GF-D8 (cell line): ENCODE measurements around the gene S100A13.
A peak's percentile ranks its signal among the peaks of the same experiment; 100 is the strongest.
"Not testable (repeated sequence)": the region's sequence is repeated elsewhere in the genome, so short reads cannot be mapped to it uniquely, and the experiment has no call there.

Experiments used
- DNase-seq: peaks from one replicate; lab custom pipeline; 2025; lab: John Stamatoyannopoulos, UW

S100A13 gene

DNA sequence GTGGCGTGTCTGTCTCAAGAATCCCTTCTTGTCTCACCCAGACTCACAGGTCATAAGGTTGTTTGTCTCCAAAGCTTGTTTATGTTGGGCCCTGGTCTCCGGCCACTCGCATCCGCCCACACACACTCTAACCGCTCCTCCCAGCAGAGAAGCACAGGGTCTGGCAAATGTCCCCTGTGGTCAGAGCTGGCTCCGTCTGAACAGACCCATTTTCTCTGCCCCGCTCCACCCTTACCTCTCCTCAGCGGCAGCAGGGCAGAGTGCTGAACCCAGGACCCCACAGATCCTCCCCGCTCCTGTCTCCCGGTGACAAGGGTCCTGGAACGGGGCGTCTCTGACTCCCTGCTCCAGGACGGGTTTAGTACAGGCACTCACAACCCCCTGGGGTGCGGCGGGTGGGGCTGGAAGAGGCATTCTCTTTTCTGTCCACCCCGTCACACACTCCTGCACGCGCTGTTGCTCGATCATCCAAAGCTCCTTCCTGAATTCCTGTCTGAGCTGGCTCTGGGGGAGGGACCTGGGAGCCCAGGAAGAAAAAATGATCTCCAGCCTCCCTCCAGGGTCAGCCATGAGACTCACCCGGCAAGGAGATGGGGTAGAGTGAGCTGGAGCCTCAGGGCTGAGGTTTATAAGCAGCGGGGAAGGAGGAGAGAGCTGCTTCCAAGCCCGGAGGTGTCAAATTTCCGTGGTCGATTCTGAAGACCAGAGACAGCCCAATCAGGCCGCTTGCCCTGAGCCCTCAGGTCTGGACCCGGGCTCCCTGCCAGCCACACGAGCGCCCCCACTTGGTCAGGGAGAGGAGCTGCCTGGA is at the start of gene S100A13:
S100A13 (minus strand) TSS at position 602 of the 811 bp plus-strand sequence. CDS start 1,033 bp downstream, outside the sequence.
- no peak for DNase-seq

DNA sequence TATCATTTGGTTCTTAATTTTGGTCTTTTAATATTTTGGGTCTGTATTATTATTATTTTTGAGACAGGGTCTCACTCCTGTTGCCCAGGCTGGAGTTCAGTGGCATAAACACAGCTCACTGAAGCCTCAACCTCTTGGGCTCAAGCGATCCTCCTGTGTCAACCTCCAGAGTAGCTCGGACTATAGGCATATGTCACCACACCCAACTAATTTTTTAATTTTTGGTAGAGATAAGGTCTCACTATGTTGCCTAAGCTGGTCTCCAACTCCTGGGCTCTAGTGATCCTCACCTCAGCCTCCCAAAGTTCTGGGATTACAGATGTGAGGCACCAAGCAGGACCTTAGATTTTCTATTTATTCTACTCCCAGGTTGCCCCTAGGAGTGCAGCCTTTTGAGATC is 46.2 kb upstream of the S100A13 start:
- DNase-seq, result no peak

DNA sequence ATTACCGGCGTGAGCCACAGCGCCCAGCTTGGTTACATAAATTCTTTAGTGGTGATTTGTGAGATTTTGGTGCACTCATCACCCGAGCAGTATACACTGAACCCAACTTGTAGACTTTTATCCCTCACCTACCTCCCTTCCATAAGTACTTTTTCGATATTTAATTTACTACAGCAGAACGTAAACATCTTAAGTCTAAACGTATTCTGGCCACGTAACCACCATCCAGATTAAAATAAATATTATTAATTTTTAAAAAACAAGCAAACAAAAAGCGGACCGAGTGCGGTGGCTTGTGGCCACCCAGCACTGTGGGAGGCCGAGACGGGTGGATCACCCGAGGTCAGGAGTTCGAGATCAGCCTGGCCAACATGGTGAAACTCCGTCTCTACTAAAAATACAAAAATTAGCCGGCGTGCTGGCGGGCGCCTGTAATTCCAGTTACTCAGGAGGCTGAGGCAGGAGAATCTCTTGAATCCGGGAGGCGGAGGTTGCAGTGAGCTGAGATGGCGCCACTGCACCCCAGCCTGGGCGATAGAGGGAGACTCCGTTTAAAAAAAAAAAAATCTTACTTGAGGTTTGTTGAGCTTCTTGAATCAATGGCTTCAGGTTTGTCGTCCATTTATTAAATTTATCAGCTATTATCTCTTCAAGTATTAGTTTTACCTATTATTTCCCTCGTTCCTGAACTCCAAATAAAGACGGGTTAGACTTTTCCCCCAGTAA is 44.5 kb upstream of the S100A13 start:
- peak; percentile 42 for DNase-seq

DNA sequence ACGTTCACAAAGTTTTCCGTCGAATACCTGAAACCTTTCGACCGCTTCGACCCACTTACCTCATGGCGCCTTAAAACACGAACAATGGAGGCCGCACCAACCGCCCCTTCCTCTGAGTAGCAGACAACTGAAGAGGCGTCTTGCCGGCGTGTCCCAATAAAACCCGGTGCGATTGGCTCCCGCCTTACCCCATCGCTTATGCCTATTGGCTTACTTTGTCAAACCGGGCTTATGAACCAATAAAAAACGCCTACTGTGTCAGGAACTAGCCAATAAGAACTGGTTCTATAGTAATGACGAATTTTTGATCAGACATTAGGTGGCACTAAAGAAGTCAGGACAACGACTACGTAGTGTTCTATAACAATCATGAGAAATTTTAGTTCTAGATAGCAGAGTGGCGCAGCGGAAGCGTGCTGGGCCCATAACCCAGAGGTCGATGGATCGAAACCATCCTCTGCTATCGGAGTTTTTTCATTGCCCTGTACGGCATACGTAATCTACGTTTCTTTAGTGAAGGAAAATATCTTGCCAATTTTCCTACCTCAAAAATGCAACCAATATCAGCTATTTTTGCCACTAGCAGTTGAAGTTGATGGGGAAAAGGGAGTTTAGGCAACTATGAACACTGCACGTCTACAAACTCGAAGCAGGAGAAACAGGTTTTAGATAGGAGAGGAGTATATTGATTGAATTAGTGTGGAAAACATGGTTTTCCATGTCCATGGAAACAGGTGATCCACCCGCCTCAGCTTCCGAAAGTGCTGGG is 43.7 kb upstream of the S100A13 start, which contains the start of gene ILF2:
ILF2 (minus strand) TSS at position 135 of the 769 bp plus-strand sequence; CDS start at position 64, 71 bp downstream.
- DNase-seq, result peak; percentile 99

DNA sequence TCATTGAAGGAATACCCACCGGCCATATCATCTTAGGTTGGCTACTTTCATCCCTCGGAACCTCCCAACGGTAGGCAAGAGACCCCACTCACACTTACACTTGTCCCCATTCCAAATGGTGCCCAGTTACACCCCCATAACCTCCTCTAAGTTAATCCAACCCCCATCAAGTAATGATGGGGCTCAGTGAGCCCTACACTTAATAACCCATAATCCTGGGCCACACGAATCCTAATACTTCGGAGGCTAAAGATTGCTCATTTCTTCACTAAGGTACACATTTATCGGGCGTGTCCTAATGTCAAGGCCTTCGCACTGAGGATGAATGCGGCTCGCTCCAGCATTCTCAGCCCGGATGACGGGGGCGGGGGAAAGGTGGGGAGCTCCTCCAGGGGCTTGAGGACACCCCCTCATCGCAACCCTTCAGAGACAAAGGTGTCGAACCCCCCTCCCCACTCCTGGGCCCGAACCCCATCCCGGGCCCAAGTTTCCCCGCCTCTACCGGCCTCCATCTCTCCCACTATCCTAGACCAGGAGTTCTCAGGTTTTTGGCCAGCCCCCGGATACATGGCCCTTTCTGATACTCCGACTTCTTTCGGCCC is 43.1 kb upstream of the S100A13 start:
- DNase-seq, result no peak

DNA sequence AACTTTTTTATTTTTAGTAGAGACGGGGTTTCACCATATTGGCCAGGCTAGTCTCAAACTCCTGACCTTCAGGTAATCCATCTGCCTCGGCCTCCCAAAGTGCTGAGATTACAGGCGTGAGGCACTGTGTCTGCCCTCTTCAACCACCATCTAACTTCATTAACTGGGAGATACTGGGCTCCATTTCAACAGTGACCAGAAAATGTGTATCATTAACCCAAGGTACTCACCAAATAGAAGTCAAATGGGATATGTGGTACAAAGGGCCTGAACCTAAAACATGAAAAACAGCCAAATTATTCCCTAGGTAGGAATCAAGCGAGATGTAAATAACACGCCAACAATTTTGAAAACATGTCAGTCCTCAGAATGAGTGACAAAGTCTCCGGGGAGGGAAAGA is 42.3 kb upstream of the S100A13 start:
- no peak for DNase-seq

DNA sequence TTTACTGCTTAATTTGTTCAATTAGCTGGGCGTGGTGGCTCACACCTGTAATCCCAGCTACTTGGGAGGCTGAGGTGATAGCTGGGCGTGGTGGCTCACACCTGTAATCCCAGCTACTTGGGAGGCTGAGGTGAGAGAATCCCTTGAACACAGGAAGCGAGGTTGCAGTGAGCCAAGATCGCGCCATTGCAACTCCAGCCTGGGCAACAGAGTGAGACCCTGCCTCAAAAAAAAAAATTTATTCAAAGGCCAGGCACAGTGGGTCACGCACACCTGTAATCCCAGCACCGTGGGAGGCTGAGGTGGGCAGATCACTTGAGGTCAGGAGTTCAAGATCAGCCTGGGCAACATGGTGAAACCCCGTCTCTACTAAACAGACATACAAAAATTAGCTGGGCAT is 41.4 kb upstream of the S100A13 start:
- DNase-seq, result not testable (repeated sequence)

DNA sequence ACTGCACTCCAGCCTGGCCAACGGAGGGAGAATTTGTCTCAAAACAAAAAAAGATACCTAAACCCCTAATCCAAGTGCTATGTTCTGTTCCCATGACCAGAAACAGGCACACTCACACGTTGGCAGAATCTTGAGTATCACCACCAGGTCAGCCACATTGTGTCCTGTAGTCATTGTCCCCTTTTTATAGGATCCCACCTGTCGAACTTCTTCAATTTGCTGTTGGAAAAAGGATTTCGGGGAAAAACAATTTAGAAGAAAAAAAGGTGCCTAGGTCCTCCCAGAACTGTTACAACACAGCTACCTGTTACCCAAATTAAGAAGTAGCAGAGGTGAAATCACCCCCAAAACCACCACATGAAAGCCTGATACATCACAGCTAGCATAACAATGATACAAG is 40.1 kb upstream of the S100A13 start:
- DNase-seq, result no peak

DNA sequence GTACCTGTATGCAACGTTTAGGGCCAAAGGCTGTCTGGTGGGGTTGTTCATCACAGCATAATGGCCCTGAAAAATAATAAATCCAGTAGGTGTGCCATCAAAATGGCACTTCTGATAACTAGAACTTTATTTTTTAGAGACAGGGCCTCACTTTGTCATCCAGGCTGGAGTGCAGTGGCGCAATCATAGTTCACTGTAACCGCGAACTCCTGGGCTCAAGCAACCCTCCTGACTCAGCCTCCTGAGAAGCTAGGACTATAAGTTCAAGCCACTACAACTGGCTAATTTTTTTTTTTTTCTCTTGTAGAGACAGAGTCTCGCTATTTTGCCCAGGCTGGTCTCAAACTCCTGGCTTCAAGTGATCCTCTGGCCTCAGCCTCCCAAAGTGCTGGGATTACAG is 35.9 kb upstream of the S100A13 start:
- DNase-seq, result no peak

DNA sequence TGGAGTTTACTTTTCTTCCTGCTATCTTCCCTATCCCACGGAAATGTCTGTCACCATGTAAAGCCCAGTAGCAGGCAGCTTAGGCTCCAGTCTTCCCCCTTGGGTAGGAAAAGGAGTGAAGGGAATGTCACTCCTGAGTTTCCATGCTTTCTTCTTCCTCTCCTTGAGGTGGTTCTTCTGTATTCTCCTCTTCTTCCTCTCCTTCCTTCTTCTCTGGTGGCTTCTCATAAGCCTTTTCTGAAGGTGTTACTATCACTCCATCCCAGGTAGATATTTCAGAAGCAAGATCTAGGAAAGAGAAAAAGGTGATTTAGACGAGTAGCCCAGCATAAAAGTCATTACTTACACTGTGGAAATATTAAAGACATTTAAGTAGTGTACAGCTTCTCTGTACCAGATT is 35.0 kb upstream of the S100A13 start:
- DNase-seq, result no peak

DNA sequence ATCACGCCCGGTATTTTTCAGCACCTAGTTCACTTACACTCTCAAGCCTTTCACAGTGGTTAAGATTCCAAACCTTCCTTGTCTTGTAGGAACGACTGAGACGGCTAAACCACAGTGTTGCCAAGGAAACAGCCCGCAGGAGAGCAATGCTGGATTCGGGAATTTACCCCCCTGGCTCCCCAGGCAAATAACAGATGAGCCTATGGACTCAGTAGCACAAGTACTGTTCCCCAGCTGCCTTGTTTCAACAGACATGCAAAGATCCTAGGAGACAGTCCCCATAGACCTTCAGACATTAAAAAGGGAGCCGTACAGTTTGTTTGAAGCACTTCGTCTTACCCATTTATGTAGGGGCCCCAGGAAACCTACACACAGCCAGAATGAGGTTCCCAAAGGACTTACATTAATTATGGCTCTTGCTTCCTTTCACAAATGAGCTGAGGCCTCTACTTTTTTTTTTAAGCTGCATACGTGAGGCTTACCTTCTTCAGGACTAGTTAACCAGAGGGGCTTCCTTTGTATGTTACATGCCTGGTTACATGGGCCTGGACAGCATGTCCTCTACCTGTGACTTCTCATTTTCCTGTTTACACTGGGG is 33.9 kb upstream of the S100A13 start:
- no peak for DNase-seq

DNA sequence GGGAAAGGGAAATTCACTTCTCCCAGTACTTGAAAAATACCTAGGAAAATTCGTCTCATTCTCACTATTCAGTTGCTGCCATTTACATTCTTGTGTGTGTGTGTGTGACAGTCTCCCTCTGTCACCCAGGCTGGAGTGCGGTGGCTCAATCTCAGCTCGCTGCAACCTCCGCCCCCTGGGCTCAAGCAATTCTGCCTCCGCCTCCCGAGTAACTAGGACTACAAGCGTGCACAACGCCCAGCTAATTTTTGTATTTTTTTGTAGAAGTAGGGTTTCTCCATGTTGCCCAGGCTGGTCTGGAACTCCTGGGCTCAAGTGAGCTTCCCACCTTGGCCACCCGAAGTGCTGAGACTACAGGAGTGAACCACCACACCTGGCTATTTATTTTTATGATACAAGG is 32.4 kb upstream of the S100A13 start:
- DNase-seq, result no peak

DNA sequence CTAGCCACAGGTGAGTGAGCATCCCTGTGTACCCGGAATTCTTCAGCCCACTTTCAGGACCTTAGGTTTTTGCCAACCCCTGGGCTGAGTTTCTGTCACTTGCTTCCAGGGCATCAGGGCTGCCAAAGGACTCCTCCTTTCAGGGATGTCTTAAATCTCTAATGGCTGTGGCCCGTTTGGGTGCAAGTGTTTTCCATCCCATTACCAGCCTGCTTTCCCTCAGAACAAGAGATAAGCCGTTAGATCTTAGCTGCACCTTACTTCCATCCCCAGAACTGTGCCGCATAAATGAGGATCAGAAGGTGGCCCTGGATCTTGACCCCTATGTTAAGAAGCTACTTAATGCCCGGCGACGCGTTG is 31.9 kb upstream of the S100A13 start:
- DNase-seq, result no peak

DNA sequence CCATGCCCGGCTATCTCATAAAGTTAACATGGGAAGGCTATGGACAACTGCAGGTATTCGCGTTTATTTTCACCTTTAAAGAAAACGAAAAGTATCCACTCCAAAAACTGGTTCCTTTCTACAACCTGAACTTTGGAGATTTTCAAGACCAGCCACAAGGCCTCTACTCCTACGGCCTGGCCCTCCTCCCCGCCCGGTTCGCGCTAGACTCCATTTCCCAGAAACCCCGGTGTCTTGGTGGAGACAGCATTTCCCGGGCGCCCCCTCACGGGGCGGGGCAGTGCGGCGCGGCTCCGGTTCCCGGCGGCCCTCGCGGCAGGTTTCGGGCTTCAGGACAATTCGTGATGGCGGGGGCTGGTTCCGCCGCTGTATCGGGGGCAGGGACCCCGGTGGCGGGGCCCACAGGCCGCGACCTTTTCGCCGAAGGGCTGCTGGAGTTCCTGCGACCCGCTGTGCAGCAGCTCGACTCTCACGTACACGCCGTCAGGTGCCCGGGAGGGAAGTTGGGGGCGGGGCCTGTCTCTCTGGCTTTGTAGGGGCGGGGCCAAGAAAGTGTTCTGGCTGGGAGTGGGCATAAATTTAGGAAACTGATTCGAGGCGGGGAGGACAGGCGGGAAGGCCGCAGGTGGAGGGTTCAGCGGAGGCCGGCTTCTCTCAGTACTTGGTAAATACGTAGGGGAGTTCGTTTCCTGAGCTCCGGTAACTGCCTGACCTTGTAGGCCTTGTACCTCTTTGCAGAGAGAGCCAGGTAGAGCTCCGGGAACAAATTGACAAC is 31.3 kb upstream of the S100A13 start, which contains the start of gene SNAPIN:
SNAPIN (plus strand) TSS at position 304 of the 775 bp plus-strand sequence; CDS start at position 345, 41 bp downstream.
- peak; percentile 62 for DNase-seq

DNA sequence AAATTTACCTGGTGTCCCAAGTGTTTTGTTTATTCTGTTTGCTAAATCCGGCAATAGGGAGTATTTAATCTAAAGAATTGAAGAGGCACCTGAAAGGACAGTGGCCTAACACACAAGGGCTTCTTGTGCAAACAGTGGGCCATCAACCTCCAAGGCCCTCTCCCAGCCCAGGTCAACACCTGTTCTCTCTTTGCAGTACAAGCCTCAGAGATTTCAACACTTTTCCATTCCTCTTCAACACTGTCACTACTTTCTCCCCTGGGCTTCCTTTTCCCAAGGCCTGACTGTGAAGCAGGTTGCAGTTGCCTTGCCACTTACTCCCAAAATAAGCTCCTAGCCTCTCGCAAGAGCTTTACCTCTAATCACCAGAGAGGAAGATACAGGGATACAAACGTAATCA is 28.0 kb upstream of the S100A13 start:
- no peak for DNase-seq

DNA sequence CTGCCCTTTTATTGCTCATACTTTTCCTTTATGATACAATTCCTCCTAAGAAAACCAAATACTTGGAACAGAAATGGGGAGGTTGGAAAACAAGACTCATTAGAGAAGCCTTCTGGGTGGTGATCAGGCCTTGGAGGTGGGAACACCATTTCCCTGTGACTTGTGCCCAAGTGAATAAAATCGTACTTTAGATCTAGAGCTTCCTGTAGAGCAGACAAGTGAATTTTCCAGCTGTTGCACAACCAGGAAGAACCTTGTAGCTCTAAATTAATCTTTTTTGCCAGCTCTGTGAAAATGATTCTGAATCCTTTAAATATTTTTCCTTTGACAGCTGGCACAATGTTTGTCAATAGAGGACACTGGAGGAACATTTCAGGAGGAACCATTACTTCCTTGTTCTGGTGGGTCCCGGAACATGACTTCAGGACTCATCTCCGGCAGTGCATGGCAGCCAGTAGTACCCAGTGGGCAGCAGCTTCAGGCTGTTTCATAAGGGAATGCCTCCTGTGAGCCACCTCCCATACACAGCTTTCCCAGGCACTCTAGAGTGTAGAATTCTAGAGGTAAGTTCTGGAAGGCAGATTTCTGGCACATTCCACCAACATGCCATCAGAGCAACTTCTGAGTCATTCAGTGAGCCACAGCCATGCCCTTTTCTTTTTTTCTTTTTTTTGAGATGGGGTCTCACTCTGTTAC is 25.6 kb upstream of the S100A13 start:
- no peak for DNase-seq

DNA sequence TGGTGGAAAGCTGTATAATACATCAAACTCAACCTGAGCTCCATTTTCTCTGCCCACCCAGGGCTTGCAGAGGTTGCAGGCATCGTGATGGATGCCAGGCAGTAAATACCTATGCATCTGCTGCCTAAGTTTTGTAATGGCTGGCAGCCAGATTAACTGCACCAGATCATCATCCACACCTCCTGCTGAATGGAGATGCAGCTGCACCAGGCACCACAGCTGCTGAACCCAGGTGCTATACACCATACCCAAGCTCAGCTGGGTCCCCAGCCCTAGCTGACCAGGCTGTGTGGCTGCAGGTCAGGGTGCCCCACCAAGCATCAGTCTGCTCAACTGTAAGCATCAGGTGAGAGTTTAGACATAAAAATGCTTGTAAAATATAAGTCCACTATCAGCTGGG is 24.5 kb upstream of the S100A13 start:
- DNase-seq, result no peak

DNA sequence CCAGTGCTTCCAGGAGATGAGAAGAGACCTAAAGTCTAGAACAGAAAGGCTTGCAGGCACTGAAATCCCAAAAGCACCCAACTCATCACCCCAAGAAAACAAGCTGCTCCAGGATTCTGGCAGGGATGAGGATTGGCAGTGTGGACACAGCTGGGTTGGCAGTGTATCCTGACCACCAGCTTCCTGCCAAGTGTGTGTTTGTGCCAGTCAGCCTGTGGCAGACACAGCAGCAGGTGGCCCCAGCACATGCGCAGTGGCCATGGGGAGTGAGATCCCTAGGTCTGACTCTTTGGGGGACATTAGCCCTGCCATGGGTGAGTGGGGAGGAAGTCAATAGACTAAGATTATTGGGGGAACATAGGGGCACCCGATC is 22.5 kb upstream of the S100A13 start:
- no peak for DNase-seq

DNA sequence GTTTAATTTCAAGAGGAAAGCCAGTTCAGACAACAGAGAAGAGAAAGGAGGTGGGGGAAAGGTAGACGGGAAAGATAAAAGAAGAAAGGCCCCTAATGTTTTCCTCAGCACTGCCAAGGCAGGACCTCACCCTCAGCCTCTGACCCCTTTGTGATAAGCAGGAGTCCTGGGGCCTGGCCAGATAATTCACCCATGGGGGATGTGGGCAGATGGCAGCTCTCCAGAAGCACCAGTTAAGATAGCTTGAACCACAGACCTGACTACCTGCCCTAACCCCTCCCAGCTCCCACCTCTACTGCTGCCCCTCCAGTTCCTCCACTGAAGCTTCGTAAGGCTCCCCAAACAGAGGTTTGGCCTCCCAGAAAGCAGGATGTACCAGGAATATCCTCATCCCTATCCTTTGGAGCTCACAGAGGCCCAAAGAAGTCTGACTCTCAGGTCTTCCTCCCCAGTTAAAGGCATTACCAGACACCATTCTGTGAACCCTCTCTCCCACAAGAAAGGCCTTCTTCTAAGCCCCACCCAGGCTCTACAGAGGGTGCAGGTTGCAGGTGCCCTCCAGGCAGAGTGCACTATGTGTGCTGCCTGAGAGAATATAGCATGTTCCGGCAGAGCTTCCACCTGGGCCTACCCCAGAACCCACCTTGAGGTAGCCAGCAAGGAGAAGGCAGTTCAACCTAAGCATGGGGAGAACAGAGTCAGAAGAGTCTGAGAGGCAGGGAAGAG is 22.0 kb upstream of the S100A13 start:
- DNase-seq, result no peak
